ENCODE results near the gene ABHD14A.
"Not testable (repeated sequence)": the region's sequence is repeated elsewhere in the genome, so short reads cannot be mapped to it uniquely, and the experiment has no call there.

DNA sequence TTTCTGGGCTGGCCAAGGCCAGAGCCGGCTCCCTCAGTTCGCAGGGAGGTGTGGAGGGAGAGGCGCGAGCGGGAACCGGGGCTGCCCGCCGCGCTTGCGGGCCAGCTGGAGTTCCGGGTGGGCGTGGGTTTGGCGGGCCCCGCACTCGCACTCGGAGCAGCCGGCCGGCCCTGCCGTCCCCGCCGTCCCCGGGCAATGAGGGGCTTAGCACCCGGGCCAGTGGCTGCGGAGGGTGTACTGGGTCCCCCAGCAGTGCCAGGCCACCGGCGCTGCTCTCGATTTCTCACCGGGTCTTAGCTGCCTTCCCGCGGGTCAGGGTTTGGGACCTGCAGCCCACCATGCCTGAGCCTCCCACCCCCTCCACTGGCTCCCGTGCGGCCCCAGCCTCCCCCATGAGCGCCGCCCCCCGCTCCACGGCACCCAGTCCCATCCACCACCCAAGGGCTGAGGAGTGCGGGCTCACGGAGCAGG lies 15.7 kb downstream of the ABHD14A start:
- TF ChIP-seq, protein P1, sequence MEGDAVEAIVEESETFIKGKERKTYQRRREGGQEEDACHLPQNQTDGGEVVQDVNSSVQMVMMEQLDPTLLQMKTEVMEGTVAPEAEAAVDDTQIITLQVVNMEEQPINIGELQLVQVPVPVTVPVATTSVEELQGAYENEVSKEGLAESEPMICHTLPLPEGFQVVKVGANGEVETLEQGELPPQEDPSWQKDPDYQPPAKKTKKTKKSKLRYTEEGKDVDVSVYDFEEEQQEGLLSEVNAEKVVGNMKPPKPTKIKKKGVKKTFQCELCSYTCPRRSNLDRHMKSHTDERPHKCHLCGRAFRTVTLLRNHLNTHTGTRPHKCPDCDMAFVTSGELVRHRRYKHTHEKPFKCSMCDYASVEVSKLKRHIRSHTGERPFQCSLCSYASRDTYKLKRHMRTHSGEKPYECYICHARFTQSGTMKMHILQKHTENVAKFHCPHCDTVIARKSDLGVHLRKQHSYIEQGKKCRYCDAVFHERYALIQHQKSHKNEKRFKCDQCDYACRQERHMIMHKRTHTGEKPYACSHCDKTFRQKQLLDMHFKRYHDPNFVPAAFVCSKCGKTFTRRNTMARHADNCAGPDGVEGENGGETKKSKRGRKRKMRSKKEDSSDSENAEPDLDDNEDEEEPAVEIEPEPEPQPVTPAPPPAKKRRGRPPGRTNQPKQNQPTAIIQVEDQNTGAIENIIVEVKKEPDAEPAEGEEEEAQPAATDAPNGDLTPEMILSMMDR (conservative IDR thresholded peaks at IDR 0.05; ENCODE audit: low read depth, low read length): not testable (repeated sequence)
- TF ChIP-seq POLR2A (IDR thresholded peaks at IDR 0.05; ENCODE audit: low read depth, low read length); RFX5 (IDR thresholded peaks at IDR 0.05; ENCODE audit: low read depth, low read length); RCOR1 (IDR thresholded peaks at IDR 0.05; ENCODE audit: insufficient replicate concordance, low read length); RAD21 (IDR thresholded peaks at IDR 0.05; ENCODE audit: low read length); MXI1 (IDR thresholded peaks at IDR 0.05; ENCODE audit: borderline replicate concordance, low read depth, low read length); MAZ (IDR thresholded peaks at IDR 0.05; ENCODE audit: borderline replicate concordance, low read depth, low read length); MAFK (IDR thresholded peaks at IDR 0.05; ENCODE audit: low read depth, low read length); NFE2L2 (IDR thresholded peaks at IDR 0.05; ENCODE audit: low read depth, low read length); CEBPB (IDR thresholded peaks at IDR 0.05; ENCODE audit: low read depth, low read length); CHD1 (IDR thresholded peaks at IDR 0.05; ENCODE audit: low read depth, low read length): not testable (repeated sequence)
- TF ChIP-seq, protein P2, sequence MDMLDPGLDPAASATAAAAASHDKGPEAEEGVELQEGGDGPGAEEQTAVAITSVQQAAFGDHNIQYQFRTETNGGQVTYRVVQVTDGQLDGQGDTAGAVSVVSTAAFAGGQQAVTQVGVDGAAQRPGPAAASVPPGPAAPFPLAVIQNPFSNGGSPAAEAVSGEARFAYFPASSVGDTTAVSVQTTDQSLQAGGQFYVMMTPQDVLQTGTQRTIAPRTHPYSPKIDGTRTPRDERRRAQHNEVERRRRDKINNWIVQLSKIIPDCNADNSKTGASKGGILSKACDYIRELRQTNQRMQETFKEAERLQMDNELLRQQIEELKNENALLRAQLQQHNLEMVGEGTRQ (IDR thresholded peaks at IDR 0.05; ENCODE audit: low read depth, low read length): not testable (repeated sequence)
- TF ChIP-seq, protein P3, sequence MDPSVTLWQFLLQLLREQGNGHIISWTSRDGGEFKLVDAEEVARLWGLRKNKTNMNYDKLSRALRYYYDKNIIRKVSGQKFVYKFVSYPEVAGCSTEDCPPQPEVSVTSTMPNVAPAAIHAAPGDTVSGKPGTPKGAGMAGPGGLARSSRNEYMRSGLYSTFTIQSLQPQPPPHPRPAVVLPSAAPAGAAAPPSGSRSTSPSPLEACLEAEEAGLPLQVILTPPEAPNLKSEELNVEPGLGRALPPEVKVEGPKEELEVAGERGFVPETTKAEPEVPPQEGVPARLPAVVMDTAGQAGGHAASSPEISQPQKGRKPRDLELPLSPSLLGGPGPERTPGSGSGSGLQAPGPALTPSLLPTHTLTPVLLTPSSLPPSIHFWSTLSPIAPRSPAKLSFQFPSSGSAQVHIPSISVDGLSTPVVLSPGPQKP (IDR thresholded peaks at IDR 0.05; ENCODE audit: borderline replicate concordance, low read depth, low read length): not testable (repeated sequence)
